ENCODE results near the gene NANOS3. TPM values are rescaled to one million over a fixed set of nuclear protein-coding genes. Genes with fewer than 3 reads are reported as not detected.
"Not testable (repeated sequence)": the region's sequence is repeated elsewhere in the genome, so short reads cannot be mapped to it uniquely, and the experiment has no call there.

The NANOS3 gene
- total RNA-seq, 3 donors from 2014 or later = not detected

- peaks cover 8% of the 10 kb centered on the region for H3K36me3 ChIP-seq
- H3K4me1 ChIP-seq = no peaks in the 10 kb centered on the region
- no peaks in the 10 kb centered on the region for H3K9me3 ChIP-seq
- TF ChIP-seq POLR2AphosphoS5 (IDR thresholded peaks at IDR 0.05) = no peak
- TF ChIP-seq POLR2A (IDR thresholded peaks at IDR 0.05) = no peak
- no peak for TF ChIP-seq CTCF (IDR thresholded peaks at IDR 0.05)
- no peaks in the 10 kb centered on the region for H3K27me3 ChIP-seq
- no peak for DNase-seq (ENCODE audit: low spot score in 2 of 2)
- intact Hi-C loops (cut with DNase I; ENCODE audit: low total_unique reads) = no loop called here
- no peak overlapping the region for H3K4me3 ChIP-seq
- H3K27ac ChIP-seq = no peak overlapping the region
Measured at GRCh38 chr19:13914777-13915176, 37.8 kb downstream of the NANOS3 start.

- TF ChIP-seq POLR2AphosphoS5 (IDR thresholded peaks at IDR 0.05) (peak in 1 of 3 donors; percentile 24), POLR2A (IDR thresholded peaks at IDR 0.05) (no peak)
- no peak overlapping the region for H3K4me3 ChIP-seq
- intact Hi-C loops (cut with DNase I; ENCODE audit: low total_unique reads) = no loop called here
- H3K27ac ChIP-seq = peak overlapping the region; percentile 45 to 66
- peak in 1 of 2 donors; percentile 52 for DNase-seq (ENCODE audit: low spot score in 2 of 2)
- H3K4me1 ChIP-seq = no peaks in the 10 kb centered on the region
- H3K36me3 ChIP-seq = peaks cover 14% of the 10 kb centered on the region
- no peaks in the 10 kb centered on the region for H3K27me3 ChIP-seq
- peaks cover 0 to 6% of the 10 kb centered on the region in 2 donors for H3K9me3 ChIP-seq
Measured at GRCh38 chr19:13917888-13918406, 41.0 kb downstream of the NANOS3 start.

GRCh38 chr19:13918726-13919411, 41.9 kb downstream of the NANOS3 start:
- DNase-seq (ENCODE audit: low spot score in 2 of 2) = no peak
- Histone ChIP-seq H3K4me3 (no peak overlapping the region), H3K27ac (peak overlapping the region; percentile 45 to 66), H3K4me1 (no peaks in the 10 kb centered on the region), H3K36me3 (peaks cover 7% of the 10 kb centered on the region), H3K9me3 (peaks cover 0 to 6% of the 10 kb centered on the region in 2 donors), H3K27me3 (no peaks in the 10 kb centered on the region)
- TF ChIP-seq POLR2AphosphoS5 (IDR thresholded peaks at IDR 0.05) (no peak), CTCF (IDR thresholded peaks at IDR 0.05) (no peak), POLR2A (IDR thresholded peaks at IDR 0.05) (no peak)
- intact Hi-C loops (cut with DNase I; ENCODE audit: low total_unique reads) = no loop called here

GRCh38 chr19:13920524-13920923, 43.6 kb downstream of the NANOS3 start:
- Histone ChIP-seq H3K36me3 (peaks cover 7% of the 10 kb centered on the region), H3K27ac (no peak overlapping the region), H3K4me1 (no peaks in the 10 kb centered on the region), H3K4me3 (no peak overlapping the region), H3K9me3 (peaks cover 0 to 6% of the 10 kb centered on the region in 2 donors), H3K27me3 (no peaks in the 10 kb centered on the region)
- TF ChIP-seq POLR2A (IDR thresholded peaks at IDR 0.05) = no peak
- DNase-seq (ENCODE audit: low spot score in 2 of 2) = no peak
- intact Hi-C loops (cut with DNase I; ENCODE audit: low total_unique reads) = no loop called here

GRCh38 chr19:13920940-13921747, 44.2 kb downstream of the NANOS3 start:
- Histone ChIP-seq H3K27ac (no peak overlapping the region), H3K4me3 (no peak overlapping the region), H3K27me3 (no peaks in the 10 kb centered on the region), H3K9me3 (peaks cover 0 to 6% of the 10 kb centered on the region in 2 donors), H3K36me3 (peaks cover 7% of the 10 kb centered on the region), H3K4me1 (no peaks in the 10 kb centered on the region)
- no peak for TF ChIP-seq CTCF (IDR thresholded peaks at IDR 0.05)
- TF ChIP-seq POLR2A (IDR thresholded peaks at IDR 0.05) = no peak
- TF ChIP-seq POLR2AphosphoS5 (IDR thresholded peaks at IDR 0.05) = no peak
- intact Hi-C loops (cut with DNase I; ENCODE audit: low total_unique reads) = no loop called here
- DNase-seq (ENCODE audit: low spot score in 2 of 2) = no peak

- not testable (repeated sequence) for H3K27ac ChIP-seq
Measured at GRCh38 chr19:13922118-13922517, 45.2 kb downstream of the NANOS3 start.

More at GRCh38 chr19:13922118-13922517, 45.2 kb downstream of the NANOS3 start:
- H3K4me1 ChIP-seq; H3K9me3 ChIP-seq; DNase-seq (ENCODE audit: low spot score in 2 of 2); H3K36me3 ChIP-seq; intact Hi-C loops (cut with DNase I; ENCODE audit: low total_unique reads); H3K4me3 ChIP-seq; H3K27me3 ChIP-seq: not testable (repeated sequence)
